ENCODE results near the gene FAM110A. TPM values are rescaled to one million over a fixed set of nuclear protein-coding genes. Genes with fewer than 3 reads are reported as not detected.

The FAM110A gene
- total and polyA plus RNA-seq, 2 donors (not counting 3 experiments of a cell fraction or from before 2014, with no cell fraction given): 4.6 to 5.4 TPM

GRCh38 chr20:821731-822065 lies 11.8 kb upstream of the FAM110A start:
- BruUV-seq (replicated peaks): no TSS peak
- POLR2A ChIA-PET: no interaction called here

More at GRCh38 chr20:821731-822065, 11.8 kb upstream of the FAM110A start:
- Histone ChIP-seq H3K9me1 (replicated peaks; ENCODE audit: control insufficient read depth, extremely low read depth, insufficient read depth, low read length) (no peaks in the 10 kb centered on the region), H3K4me2 (ENCODE audit: insufficient read depth, low read length) (no peak overlapping the region), H3K4me1 (ENCODE audit: control insufficient read depth, extremely low read depth, insufficient read depth, low read length) (no peaks in the 10 kb centered on the region), H3K79me2 (ENCODE audit: control insufficient read depth, insufficient read depth, low read length) (no peaks in the 10 kb centered on the region), H3K4me3 (replicated peaks in 1 of 3; ENCODE audit: insufficient read depth in 1 of 3, low read depth in 1 of 3, low read length in 3 of 3) (no peak overlapping the region), H3K36me3 (ENCODE audit: control insufficient read depth in 2 of 2, extremely low read depth in 1 of 2, insufficient read depth in 2 of 2, low read length in 2 of 2) (no peaks in the 10 kb centered on the region), H4K20me1 (replicated peaks; ENCODE audit: control insufficient read depth, extremely low read depth, insufficient read depth, low read length) (no peaks in the 10 kb centered on the region), H2AFZ (ENCODE audit: low read depth, low read length) (no peak overlapping the region), H3K9ac (replicated peaks; ENCODE audit: extremely low read depth, insufficient read depth, low read length) (no peak overlapping the region), H3K9me3 (replicated peaks; ENCODE audit: control insufficient read depth, insufficient read depth, low read length) (no peaks in the 10 kb centered on the region), H3K27ac (ENCODE audit: insufficient read depth, low read depth, low read length) (no peak overlapping the region), H3K27me3 (ENCODE audit: control insufficient read depth in 2 of 2, insufficient read depth in 2 of 2, low read length in 2 of 2) (no peaks in the 10 kb centered on the region)
- dilution Hi-C loops (cut with MboI; ENCODE audit: extremely low pct_ligation_motif_present, low sequenced_read_pairs) (no loop called here), intact Hi-C loops (cut with micrococcal nuclease) (no loop called here)
- TF ChIP-seq JUN (IDR thresholded peaks at IDR 0.05; ENCODE audit: borderline replicate concordance, insufficient read depth, insufficient read length, low read depth) (no peak), FOS (IDR thresholded peaks at IDR 0.05; ENCODE audit: borderline replicate concordance, insufficient read depth, low read length) (no peak), CTCF (IDR thresholded peaks at IDR 0.05; ENCODE audit: extremely low read depth in 1 of 2, insufficient read depth in 1 of 2, low read depth in 1 of 2, low read length in 2 of 2) (no peak), EZH2 (IDR thresholded peaks at IDR 0.05; ENCODE audit: borderline replicate concordance, low read depth, low read length, severe bottlenecking) (no peak), MAX (IDR thresholded peaks at IDR 0.05; ENCODE audit: insufficient read depth, insufficient read length) (no peak), MYC (IDR thresholded peaks at IDR 0.05; ENCODE audit: low read depth, low read length) (no peak), POLR2AphosphoS5 (IDR thresholded peaks at IDR 0.05; ENCODE audit: insufficient read depth, low read depth, low read length) (no peak), POLR2A (IDR thresholded peaks at IDR 0.05; ENCODE audit: low read depth, low read length) (no peak), GATA2 (IDR thresholded peaks at IDR 0.05; ENCODE audit: insufficient read depth, insufficient read length, low read depth, low read length) (no peak)
- FAIRE-seq (no peak), DNase-seq (ENCODE audit: low read depth, low spot score) (no peak)
- CTCF ChIA-PET: no interaction called here
